WTC11 (cell line): ENCODE results near the gene CREM. TPM values are rescaled to one million over a fixed set of nuclear protein-coding genes. Genes with fewer than 3 reads are reported as not detected.

ENCODE experiments used
- ATAC-seq: fragments of 200-7000 bp; cut with Tn5 transposase; 2 replicates; pipeline ENCODE4 v1.10.0; 2021; ENCODE audit warnings: mild to moderate bottlenecking, moderate library complexity
- CTCF ChIA-PET: fragments of 300-600 bp; sonication (Branson Sonifier 250); formaldehyde crosslinking; loops from one replicate; lab custom pipeline; 2021; ENCODE audit warnings: antibody characterized with exemption; lab: Charles Lee
- POLR2A ChIA-PET: fragments of 350-600 bp; sonication (Branson Sonifier 250); formaldehyde crosslinking; loops from one replicate; lab custom pipeline; 2021; ENCODE audit warnings: antibody characterized with exemption; lab: Charles Lee
- DNase-seq: peaks from one replicate; pipeline ENCODE4 v3.0.0; 2021; ENCODE audit warnings: low spot score
- H3K27ac Mint-ChIP-seq: 2 replicates; pipeline ENCODE4 v1.8.0; 2021; ENCODE audit warnings: mixed read lengths
- H3K27me3 Mint-ChIP-seq: 2 replicates; pipeline ENCODE4 v1.8.0; 2021; ENCODE audit warnings: low read depth, mild to moderate bottlenecking, moderate library complexity, mixed read lengths
- H3K36me3 Mint-ChIP-seq: 2 replicates; pipeline ENCODE4 v1.8.0; 2021; ENCODE audit warnings: mixed read lengths
- H3K4me1 Mint-ChIP-seq: 2 replicates; pipeline ENCODE4 v1.8.0; 2022; ENCODE audit warnings: mixed read lengths
- H3K4me3 Mint-ChIP-seq: 2 replicates; pipeline ENCODE4 v1.8.0; 2021; ENCODE audit warnings: mild to moderate bottlenecking, moderate library complexity, mixed read lengths
- H3K9me3 Mint-ChIP-seq: 2 replicates; pipeline ENCODE4 v1.8.0; 2021; ENCODE audit warnings: mixed read lengths
- CREM ChIP-seq: sonication (generic); formaldehyde crosslinking; IDR thresholded peaks from 2 replicates; pipeline ENCODE4 v1.8.1; 2022; ENCODE audit warnings: mild to moderate bottlenecking, missing genetic modification reagents, moderate library complexity
- ELF4 ChIP-seq: sonication (generic); formaldehyde crosslinking; IDR thresholded peaks from 2 replicates; pipeline ENCODE4 v1.8.1; 2022; ENCODE audit warnings: low read depth, mild to moderate bottlenecking, moderate library complexity, missing genetic modification reagents
- EMX1 ChIP-seq: fragments of 250-450 bp; sonication (Bioruptor Pico); IDR thresholded peaks from 2 replicates; pipeline ENCODE4 v1.8.0; 2021; ENCODE audit warnings: mild to moderate bottlenecking
- ESRRA ChIP-seq: sonication (generic); formaldehyde crosslinking; IDR thresholded peaks from 2 replicates; pipeline ENCODE4 v1.8.1; 2022; ENCODE audit warnings: mild to moderate bottlenecking, missing genetic modification reagents, borderline replicate concordance
- GABPB1 ChIP-seq: sonication (generic); formaldehyde crosslinking; IDR thresholded peaks from 2 replicates; pipeline ENCODE4 v1.8.1; 2023; ENCODE audit warnings: mild to moderate bottlenecking, missing genetic modification reagents
- MXD4 ChIP-seq: fragments of 250-450 bp; sonication (Bioruptor Pico); IDR thresholded peaks from 2 replicates; pipeline ENCODE4 v1.8.0; 2021; ENCODE audit warnings: mild to moderate bottlenecking, moderate library complexity, borderline replicate concordance
- NFATC4 ChIP-seq: fragments of 250-450 bp; sonication (Bioruptor Pico); IDR thresholded peaks from 2 replicates; pipeline ENCODE4 v1.9.0; 2021; ENCODE audit warnings: mild to moderate bottlenecking
- NFE2L1 ChIP-seq: sonication (generic); formaldehyde crosslinking; IDR thresholded peaks from 2 replicates; pipeline ENCODE4 v1.8.1; 2023; ENCODE audit warnings: missing genetic modification reagents
- TEAD4 ChIP-seq: sonication (generic); formaldehyde crosslinking; IDR thresholded peaks from 2 replicates; pipeline ENCODE4 v1.8.0; 2022; ENCODE audit warnings: mild to moderate bottlenecking, missing genetic modification reagents
- ZNF232 ChIP-seq: sonication (generic); formaldehyde crosslinking; IDR thresholded peaks from 2 replicates; pipeline ENCODE4 v1.8.0; 2022; ENCODE audit warnings: mild to moderate bottlenecking, missing genetic modification reagents
- ZNF317 ChIP-seq: sonication (generic); formaldehyde crosslinking; IDR thresholded peaks from 2 replicates; pipeline ENCODE4 v1.8.1; 2023; ENCODE audit warnings: low read depth, mild to moderate bottlenecking, moderate library complexity, missing genetic modification reagents, borderline replicate concordance
- ZNF416 ChIP-seq: fragments of 250-450 bp; sonication (Bioruptor Pico); IDR thresholded peaks from 2 replicates; pipeline ENCODE4 v1.9.0; 2021; ENCODE audit warnings: mild to moderate bottlenecking, inconsistent platforms
- ZNF423 ChIP-seq: fragments of 250-450 bp; sonication (Bioruptor Pico); IDR thresholded peaks from 2 replicates; pipeline ENCODE4 v2.1.2; 2022; ENCODE audit warnings: mild to moderate bottlenecking, moderate library complexity
- ZNF671 ChIP-seq: fragments of 250-450 bp; sonication (Bioruptor Pico); IDR thresholded peaks from 2 replicates; pipeline ENCODE4 v1.8.0; 2021; ENCODE audit warnings: mild to moderate bottlenecking
- total RNA-seq: library from RNA; stranded (reverse); gene quantifications from 3 replicates; pipeline ENCODE4 v1.2.3, GENCODE V29; 2021
- TF ChIP-seq, protein P1 (sequence below): sonication (generic); formaldehyde crosslinking; IDR thresholded peaks from 2 replicates; pipeline ENCODE4 v1.8.1; 2023; ENCODE audit warnings: mild to moderate bottlenecking, missing genetic modification reagents
- TF ChIP-seq, protein P2 (sequence below): sonication (generic); formaldehyde crosslinking; IDR thresholded peaks from 2 replicates; pipeline ENCODE4 v1.8.0; 2023; ENCODE audit warnings: missing genetic modification reagents
- TF ChIP-seq, protein P3 (sequence below): sonication (generic); formaldehyde crosslinking; IDR thresholded peaks from 2 replicates; pipeline ENCODE4 v1.8.1; 2023; ENCODE audit warnings: mild to moderate bottlenecking, missing genetic modification reagents, moderate library complexity
- TF ChIP-seq, protein P4 (sequence below): sonication (generic); formaldehyde crosslinking; IDR thresholded peaks from 2 replicates; pipeline ENCODE4 v1.8.1; 2022; ENCODE audit warnings: missing genetic modification reagents, borderline replicate concordance
- TF ChIP-seq, protein P5 (sequence below): sonication (generic); formaldehyde crosslinking; IDR thresholded peaks from 2 replicates; pipeline ENCODE4 v1.8.0; 2022; ENCODE audit warnings: mild to moderate bottlenecking, missing genetic modification reagents
- TF ChIP-seq, protein P6 (sequence below): sonication (generic); formaldehyde crosslinking; IDR thresholded peaks from 2 replicates; pipeline ENCODE4 v1.8.1; 2022; ENCODE audit warnings: mild to moderate bottlenecking, moderate library complexity, missing genetic modification reagents
- TF ChIP-seq, protein P7 (sequence below): sonication (generic); formaldehyde crosslinking; IDR thresholded peaks from 2 replicates; pipeline ENCODE4 v1.8.0; 2023; ENCODE audit warnings: missing genetic modification reagents, mild to moderate bottlenecking, borderline replicate concordance

CREM gene
- total RNA-seq, 1 experiment from 2014 or later, result 23.6 TPM

DNA sequence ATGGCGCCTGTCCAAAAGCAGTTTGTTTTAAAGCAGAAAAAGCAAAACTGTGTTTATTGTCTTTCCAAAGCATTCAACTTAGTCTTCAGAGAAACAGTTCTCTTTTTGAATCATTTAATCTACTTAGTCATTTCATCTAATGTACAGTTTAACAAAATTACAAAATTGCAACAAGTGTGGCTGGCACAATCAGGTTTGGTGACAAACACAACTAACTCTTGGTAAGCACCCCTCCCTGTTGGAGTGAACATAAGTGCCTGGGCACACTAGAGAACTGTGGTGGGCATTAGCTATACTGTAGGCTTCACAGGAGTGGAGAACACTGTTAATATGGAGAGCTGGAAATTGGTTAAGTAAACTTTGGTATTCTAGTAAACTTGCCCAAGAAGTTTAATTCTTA lies 6.9 kb downstream of the CREM start (continued):
- TF ChIP-seq, protein P1, sequence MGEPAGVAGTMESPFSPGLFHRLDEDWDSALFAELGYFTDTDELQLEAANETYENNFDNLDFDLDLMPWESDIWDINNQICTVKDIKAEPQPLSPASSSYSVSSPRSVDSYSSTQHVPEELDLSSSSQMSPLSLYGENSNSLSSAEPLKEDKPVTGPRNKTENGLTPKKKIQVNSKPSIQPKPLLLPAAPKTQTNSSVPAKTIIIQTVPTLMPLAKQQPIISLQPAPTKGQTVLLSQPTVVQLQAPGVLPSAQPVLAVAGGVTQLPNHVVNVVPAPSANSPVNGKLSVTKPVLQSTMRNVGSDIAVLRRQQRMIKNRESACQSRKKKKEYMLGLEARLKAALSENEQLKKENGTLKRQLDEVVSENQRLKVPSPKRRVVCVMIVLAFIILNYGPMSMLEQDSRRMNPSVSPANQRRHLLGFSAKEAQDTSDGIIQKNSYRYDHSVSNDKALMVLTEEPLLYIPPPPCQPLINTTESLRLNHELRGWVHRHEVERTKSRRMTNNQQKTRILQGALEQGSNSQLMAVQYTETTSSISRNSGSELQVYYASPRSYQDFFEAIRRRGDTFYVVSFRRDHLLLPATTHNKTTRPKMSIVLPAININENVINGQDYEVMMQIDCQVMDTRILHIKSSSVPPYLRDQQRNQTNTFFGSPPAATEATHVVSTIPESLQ (CRISPR knock-in tag), result no peak
- TF ChIP-seq ZNF416 (CRISPR knock-in tag), result no peak
- TF ChIP-seq, protein P2, sequence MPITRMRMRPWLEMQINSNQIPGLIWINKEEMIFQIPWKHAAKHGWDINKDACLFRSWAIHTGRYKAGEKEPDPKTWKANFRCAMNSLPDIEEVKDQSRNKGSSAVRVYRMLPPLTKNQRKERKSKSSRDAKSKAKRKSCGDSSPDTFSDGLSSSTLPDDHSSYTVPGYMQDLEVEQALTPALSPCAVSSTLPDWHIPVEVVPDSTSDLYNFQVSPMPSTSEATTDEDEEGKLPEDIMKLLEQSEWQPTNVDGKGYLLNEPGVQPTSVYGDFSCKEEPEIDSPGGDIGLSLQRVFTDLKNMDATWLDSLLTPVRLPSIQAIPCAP (CRISPR knock-in tag), result no peak
- TF ChIP-seq, protein P3, sequence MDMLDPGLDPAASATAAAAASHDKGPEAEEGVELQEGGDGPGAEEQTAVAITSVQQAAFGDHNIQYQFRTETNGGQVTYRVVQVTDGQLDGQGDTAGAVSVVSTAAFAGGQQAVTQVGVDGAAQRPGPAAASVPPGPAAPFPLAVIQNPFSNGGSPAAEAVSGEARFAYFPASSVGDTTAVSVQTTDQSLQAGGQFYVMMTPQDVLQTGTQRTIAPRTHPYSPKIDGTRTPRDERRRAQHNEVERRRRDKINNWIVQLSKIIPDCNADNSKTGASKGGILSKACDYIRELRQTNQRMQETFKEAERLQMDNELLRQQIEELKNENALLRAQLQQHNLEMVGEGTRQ (CRISPR knock-in tag), result no peak
- TF ChIP-seq, protein P4, sequence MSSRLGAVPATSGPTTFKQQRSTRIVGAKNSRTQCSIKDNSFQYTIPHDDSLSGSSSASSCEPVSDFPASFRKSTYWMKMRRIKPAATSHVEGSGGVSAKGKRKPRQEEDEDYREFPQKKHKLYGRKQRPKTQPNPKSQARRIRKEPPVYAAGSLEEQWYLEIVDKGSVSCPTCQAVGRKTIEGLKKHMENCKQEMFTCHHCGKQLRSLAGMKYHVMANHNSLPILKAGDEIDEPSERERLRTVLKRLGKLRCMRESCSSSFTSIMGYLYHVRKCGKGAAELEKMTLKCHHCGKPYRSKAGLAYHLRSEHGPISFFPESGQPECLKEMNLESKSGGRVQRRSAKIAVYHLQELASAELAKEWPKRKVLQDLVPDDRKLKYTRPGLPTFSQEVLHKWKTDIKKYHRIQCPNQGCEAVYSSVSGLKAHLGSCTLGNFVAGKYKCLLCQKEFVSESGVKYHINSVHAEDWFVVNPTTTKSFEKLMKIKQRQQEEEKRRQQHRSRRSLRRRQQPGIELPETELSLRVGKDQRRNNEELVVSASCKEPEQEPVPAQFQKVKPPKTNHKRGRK (CRISPR knock-in tag), result no peak
- no peak for TF ChIP-seq ZNF317 (CRISPR knock-in tag)

DNA sequence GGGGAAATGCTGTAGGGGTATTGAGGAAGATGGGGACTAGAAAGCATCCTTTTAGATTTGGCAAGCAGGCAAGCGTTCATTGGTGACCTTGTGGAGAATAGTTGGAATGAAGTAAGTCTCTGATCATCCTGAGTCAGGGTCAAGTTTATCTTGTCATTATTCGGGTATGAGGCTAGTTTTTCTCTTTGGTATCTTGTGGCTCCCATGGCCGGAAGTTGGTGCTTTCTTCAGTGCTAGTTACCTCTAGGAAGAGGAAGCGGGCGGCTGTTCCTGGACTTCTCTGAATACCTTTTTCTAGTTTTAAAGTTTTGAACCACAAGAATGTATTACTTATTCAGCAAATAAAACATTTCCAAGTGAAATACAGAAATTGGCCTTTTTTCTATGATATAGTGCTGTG lies 9.2 kb downstream of the CREM start:
- Mint-ChIP-seq H3K36me3 (no peaks in the 10 kb centered on the region), H3K4me3 (no peak overlapping the region), H3K4me1 (peaks cover 5% of the 10 kb centered on the region), H3K27me3 (no peaks in the 10 kb centered on the region), H3K9me3 (no peaks in the 10 kb centered on the region), H3K27ac (no peak overlapping the region)
- ATAC-seq, result no peak
- ChIA-PET POLR2A (interaction anchor here (0.6 kb wide), 1 partner anchor 29 kb away, joined by 3 read pairs; no protein-coding TSS in a partner anchor), CTCF (interaction anchor here (0.6 to 1.4 kb wide), 2 partner anchors 9 to 70 kb away, joined by 3 to 6 read pairs; partner anchors contain the start of gene CREM)
- TF ChIP-seq, protein P5, sequence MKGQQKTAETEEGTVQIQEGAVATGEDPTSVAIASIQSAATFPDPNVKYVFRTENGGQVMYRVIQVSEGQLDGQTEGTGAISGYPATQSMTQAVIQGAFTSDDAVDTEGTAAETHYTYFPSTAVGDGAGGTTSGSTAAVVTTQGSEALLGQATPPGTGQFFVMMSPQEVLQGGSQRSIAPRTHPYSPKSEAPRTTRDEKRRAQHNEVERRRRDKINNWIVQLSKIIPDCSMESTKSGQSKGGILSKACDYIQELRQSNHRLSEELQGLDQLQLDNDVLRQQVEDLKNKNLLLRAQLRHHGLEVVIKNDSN (CRISPR knock-in tag), result no peak
- TF ChIP-seq NFE2L1 (CRISPR knock-in tag) (no peak), NFATC4 (CRISPR knock-in tag) (no peak)
- no peak for DNase-seq

DNA sequence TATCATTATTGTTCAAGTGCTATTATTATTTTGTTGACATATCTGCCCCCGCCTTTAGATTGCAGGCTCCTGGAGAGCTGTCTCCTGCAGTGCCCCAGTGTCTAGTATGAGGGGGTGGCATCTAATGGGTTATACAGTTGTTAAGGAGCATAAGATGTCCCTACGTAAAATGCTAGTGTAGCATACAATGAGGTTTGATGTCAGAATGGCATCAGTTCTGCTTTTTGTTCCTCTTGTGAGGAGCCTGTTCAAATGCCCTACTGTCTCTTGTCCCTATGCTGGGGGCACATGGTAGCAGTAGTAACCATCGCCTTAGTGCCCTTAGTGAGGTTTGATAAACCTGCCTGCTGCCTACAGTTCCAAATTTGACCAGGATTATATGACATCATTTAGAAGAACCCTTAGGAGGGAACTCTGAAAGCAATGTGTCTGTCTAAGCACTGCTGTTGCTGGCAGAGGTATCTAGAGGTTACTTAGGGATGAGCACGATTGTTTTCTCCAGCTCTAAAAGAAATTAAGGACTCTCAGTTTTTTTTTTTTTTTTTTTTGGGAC lies 9.7 kb downstream of the CREM start:
- Mint-ChIP-seq H3K27ac (no peak overlapping the region), H3K4me1 (peaks cover 5% of the 10 kb centered on the region), H3K27me3 (no peaks in the 10 kb centered on the region), H3K36me3 (no peaks in the 10 kb centered on the region), H3K4me3 (no peak overlapping the region), H3K9me3 (no peaks in the 10 kb centered on the region)
- ChIA-PET CTCF (interaction anchor here (1.2 to 1.7 kb wide), 2 partner anchors 60 to 142 kb away, joined by 3 to 8 read pairs; no protein-coding TSS in a partner anchor), POLR2A (interaction anchor here (0.7 kb wide), 2 partner anchors 329 to 521 kb away, joined by 6 to 8 read pairs; no protein-coding TSS in a partner anchor)
- ATAC-seq, result no peak
- DNase-seq, result no peak
- TF ChIP-seq TEAD4 (CRISPR knock-in tag) (no peak), ELF4 (CRISPR knock-in tag) (no peak), ESRRA (CRISPR knock-in tag) (no peak), ZNF671 (CRISPR knock-in tag) (no peak), MXD4 (CRISPR knock-in tag) (no peak), EMX1 (CRISPR knock-in tag) (no peak), ZNF317 (CRISPR knock-in tag) (no peak), ZNF232 (CRISPR knock-in tag) (no peak), CREM (CRISPR knock-in tag) (no peak), GABPB1 (CRISPR knock-in tag) (no peak), ZNF423 (CRISPR knock-in tag) (no peak)
- TF ChIP-seq, protein P6, sequence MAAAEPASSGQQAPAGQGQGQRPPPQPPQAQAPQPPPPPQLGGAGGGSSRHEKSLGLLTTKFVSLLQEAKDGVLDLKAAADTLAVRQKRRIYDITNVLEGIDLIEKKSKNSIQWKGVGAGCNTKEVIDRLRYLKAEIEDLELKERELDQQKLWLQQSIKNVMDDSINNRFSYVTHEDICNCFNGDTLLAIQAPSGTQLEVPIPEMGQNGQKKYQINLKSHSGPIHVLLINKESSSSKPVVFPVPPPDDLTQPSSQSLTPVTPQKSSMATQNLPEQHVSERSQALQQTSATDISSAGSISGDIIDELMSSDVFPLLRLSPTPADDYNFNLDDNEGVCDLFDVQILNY, result no peak
- TF ChIP-seq, protein P7, sequence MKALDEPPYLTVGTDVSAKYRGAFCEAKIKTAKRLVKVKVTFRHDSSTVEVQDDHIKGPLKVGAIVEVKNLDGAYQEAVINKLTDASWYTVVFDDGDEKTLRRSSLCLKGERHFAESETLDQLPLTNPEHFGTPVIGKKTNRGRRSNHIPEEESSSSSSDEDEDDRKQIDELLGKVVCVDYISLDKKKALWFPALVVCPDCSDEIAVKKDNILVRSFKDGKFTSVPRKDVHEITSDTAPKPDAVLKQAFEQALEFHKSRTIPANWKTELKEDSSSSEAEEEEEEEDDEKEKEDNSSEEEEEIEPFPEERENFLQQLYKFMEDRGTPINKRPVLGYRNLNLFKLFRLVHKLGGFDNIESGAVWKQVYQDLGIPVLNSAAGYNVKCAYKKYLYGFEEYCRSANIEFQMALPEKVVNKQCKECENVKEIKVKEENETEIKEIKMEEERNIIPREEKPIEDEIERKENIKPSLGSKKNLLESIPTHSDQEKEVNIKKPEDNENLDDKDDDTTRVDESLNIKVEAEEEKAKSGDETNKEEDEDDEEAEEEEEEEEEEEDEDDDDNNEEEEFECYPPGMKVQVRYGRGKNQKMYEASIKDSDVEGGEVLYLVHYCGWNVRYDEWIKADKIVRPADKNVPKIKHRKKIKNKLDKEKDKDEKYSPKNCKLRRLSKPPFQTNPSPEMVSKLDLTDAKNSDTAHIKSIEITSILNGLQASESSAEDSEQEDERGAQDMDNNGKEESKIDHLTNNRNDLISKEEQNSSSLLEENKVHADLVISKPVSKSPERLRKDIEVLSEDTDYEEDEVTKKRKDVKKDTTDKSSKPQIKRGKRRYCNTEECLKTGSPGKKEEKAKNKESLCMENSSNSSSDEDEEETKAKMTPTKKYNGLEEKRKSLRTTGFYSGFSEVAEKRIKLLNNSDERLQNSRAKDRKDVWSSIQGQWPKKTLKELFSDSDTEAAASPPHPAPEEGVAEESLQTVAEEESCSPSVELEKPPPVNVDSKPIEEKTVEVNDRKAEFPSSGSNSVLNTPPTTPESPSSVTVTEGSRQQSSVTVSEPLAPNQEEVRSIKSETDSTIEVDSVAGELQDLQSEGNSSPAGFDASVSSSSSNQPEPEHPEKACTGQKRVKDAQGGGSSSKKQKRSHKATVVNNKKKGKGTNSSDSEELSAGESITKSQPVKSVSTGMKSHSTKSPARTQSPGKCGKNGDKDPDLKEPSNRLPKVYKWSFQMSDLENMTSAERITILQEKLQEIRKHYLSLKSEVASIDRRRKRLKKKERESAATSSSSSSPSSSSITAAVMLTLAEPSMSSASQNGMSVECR, result no peak
- TF ChIP-seq, protein P3 (CRISPR knock-in tag), result no peak
